H1 (cell line): ENCODE results near the gene THAP10. TPM values are rescaled to one million over a fixed set of nuclear protein-coding genes. Genes with fewer than 3 reads are reported as not detected.

Experiments used
- CTCF ChIA-PET: fragments of 300-600 bp; sonication (Branson Sonifier 250); formaldehyde crosslinking; loops from one replicate; lab custom pipeline; 2021; ENCODE audit not compliant: partially characterized antibody; lab: Charles Lee
- POLR2A ChIA-PET: fragments of 300-600 bp; sonication (Branson Sonifier 250); formaldehyde crosslinking; loops from one replicate; lab custom pipeline; 2021; ENCODE audit warnings: inconsistent platforms; ENCODE audit not compliant: partially characterized antibody; lab: Charles Lee
- DNase-seq, 2 experiments: peaks; one replicate each; pipeline versions ENCODE4 v3.0.0 to v3.0.0-alpha.2; 2010 to 2022; ENCODE audit warnings: low spot score in 2 of 2, low read depth in 1 of 2, mixed read lengths in 1 of 2
- FAIRE-seq: peaks from 2 replicates; lab custom pipeline; 2011; peaks lifted over from hg19 to GRCh38; lab: Jason Lieb, UNC
- H2AFZ ChIP-seq: 2 replicates; pipeline ENCODE4 v1.8.1; 2012; ENCODE audit warnings: low read length, inconsistent platforms
- H2AK5ac ChIP-seq: 2 replicates; pipeline ENCODE4 v1.6.1; 2013; ENCODE audit warnings: low read depth, low read length
- H2BK120ac ChIP-seq: replicated peaks from 2 replicates; pipeline ENCODE3; 2013; ENCODE audit warnings: low read depth, low read length, inconsistent platforms
- H2BK12ac ChIP-seq: 2 replicates; pipeline ENCODE4 v1.6.1; 2013; ENCODE audit warnings: low read depth, low read length
- H2BK15ac ChIP-seq: 2 replicates; pipeline ENCODE4 v1.6.1; 2013; ENCODE audit warnings: low read length
- H2BK20ac ChIP-seq: 2 replicates; pipeline ENCODE4 v1.6.1; 2013; ENCODE audit warnings: low read length
- H2BK5ac ChIP-seq: 2 replicates; pipeline ENCODE4 v1.6.1; 2013; ENCODE audit warnings: low read depth, low read length
- H3K14ac ChIP-seq: 2 replicates; pipeline ENCODE4 v1.6.1; 2013; ENCODE audit warnings: inconsistent platforms; ENCODE audit not compliant: insufficient read length
- H3K18ac ChIP-seq: 2 replicates; pipeline ENCODE4 v1.6.1; 2013; ENCODE audit warnings: low read length; ENCODE audit errors: extremely low read depth
- H3K23ac ChIP-seq: 2 replicates; pipeline ENCODE4 v1.6.1; 2013; ENCODE audit warnings: inconsistent platforms; ENCODE audit not compliant: insufficient read length
- H3K23me2 ChIP-seq: 2 replicates; pipeline ENCODE4 v1.6.1; 2013; ENCODE audit warnings: low read depth, low read length
- H3K27ac ChIP-seq: 2 replicates; pipeline ENCODE4 v1.6.1; 2011; ENCODE audit warnings: low read depth, low read length, inconsistent platforms
- H3K27me3 ChIP-seq, 4 experiments: replicated peaks in 1 of 4; 1 replicate in 1 of 4; 2 replicates in 3 of 4; pipeline versions ENCODE4 v1.6.1 to v1.8.1; 2011 to 2013; ENCODE audit warnings: low read length in 3 of 4, mild to moderate bottlenecking in 3 of 4, inconsistent platforms in 2 of 4, mixed read lengths in 2 of 4, moderate library complexity in 1 of 4; ENCODE audit not compliant: control insufficient read depth in 3 of 4, insufficient read depth in 3 of 4; ENCODE audit errors: extremely low read depth in 1 of 4
- H3K36me3 ChIP-seq, 4 experiments: 2 replicates each; pipeline versions ENCODE4 v1.6.1 to v1.8.1; 2011 to 2013; ENCODE audit warnings: mild to moderate bottlenecking in 4 of 4, low read length in 3 of 4, moderate library complexity in 2 of 4, control low read depth in 1 of 4, inconsistent platforms in 1 of 4; ENCODE audit not compliant: insufficient read depth in 4 of 4, control insufficient read depth in 2 of 4
- H3K4ac ChIP-seq: replicated peaks from 2 replicates; pipeline ENCODE3; 2013; ENCODE audit warnings: low read length, low read depth, mixed read lengths, inconsistent platforms; ENCODE audit not compliant: insufficient read length
- H3K4me1 ChIP-seq, 4 experiments: replicated peaks in 1 of 4; 1 replicate in 1 of 4; 2 replicates in 3 of 4; pipeline versions ENCODE4 v1.6.1 to v1.8.1; 2011 to 2013; ENCODE audit warnings: low read length in 3 of 4, inconsistent platforms in 2 of 4, mixed read lengths in 1 of 4; ENCODE audit not compliant: insufficient read depth in 4 of 4, control insufficient read depth in 3 of 4
- H3K4me2 ChIP-seq, 2 experiments: 2 replicates each; pipeline versions ENCODE4 v1.6.1 to v1.8.1; 2011 to 2013; ENCODE audit warnings: low read depth in 2 of 2, low read length in 2 of 2, control low read depth in 1 of 2, inconsistent platforms in 1 of 2, mild to moderate bottlenecking in 1 of 2; ENCODE audit not compliant: insufficient read depth in 1 of 2
- H3K4me3 ChIP-seq, 4 experiments: fragments of 200-600, 300-600 bp in 1 of 4; sonication (generic), shearing (Covaris generic), sonication (Bioruptor Twin) in 1 of 4; 2 replicates each; pipeline versions ENCODE4 v1.5.1 to v1.8.1; 2011 to 2016; ENCODE audit warnings: low read length in 4 of 4, low read depth in 3 of 4, control low read depth in 2 of 4, inconsistent platforms in 2 of 4, mild to moderate bottlenecking in 2 of 4, mixed read lengths in 1 of 4, moderate library complexity in 1 of 4; ENCODE audit not compliant: insufficient read depth in 2 of 4; ENCODE audit errors: extremely low read depth in 1 of 4
- H3K56ac ChIP-seq: replicated peaks from 2 replicates; pipeline ENCODE3; 2013; ENCODE audit warnings: low read depth, mild to moderate bottlenecking, mixed read lengths, low read length, inconsistent platforms; ENCODE audit not compliant: insufficient read length
- H3K79me1 ChIP-seq: 2 replicates; pipeline ENCODE4 v1.6.1; 2013; ENCODE audit warnings: low read depth, low read length, control low read depth
- H3K79me2 ChIP-seq, 2 experiments: 2 replicates each; pipeline versions ENCODE4 v1.6.1 to v1.8.1; 2012 to 2013; ENCODE audit warnings: low read length in 2 of 2, mild to moderate bottlenecking in 2 of 2, inconsistent platforms in 1 of 2; ENCODE audit not compliant: insufficient read depth in 2 of 2, control insufficient read depth in 1 of 2
- H3K9ac ChIP-seq, 4 experiments: replicated peaks in 1 of 4; 1 replicate in 1 of 4; 2 replicates in 3 of 4; pipeline versions ENCODE4 v1.6.1 to v1.8.1; 2011 to 2013; ENCODE audit warnings: low read depth in 3 of 4, low read length in 3 of 4, control low read depth in 2 of 4, mild to moderate bottlenecking in 2 of 4, moderate library complexity in 2 of 4, inconsistent platforms in 1 of 4; ENCODE audit errors: extremely low read depth in 1 of 4
- H3K9me3 ChIP-seq, 2 experiments: 2 replicates each; pipeline versions ENCODE4 v1.6.1 to v1.8.1; 2012 to 2013; ENCODE audit warnings: mild to moderate bottlenecking in 2 of 2, moderate library complexity in 2 of 2, control low read depth in 1 of 2, inconsistent platforms in 1 of 2, low read depth in 1 of 2, low read length in 1 of 2, mixed read lengths in 1 of 2; ENCODE audit not compliant: insufficient read depth in 2 of 2
- H4K20me1 ChIP-seq, 2 experiments: replicated peaks in 1 of 2; 2 replicates each; pipeline versions ENCODE3 to v1.8.1; 2011 to 2013; ENCODE audit warnings: inconsistent platforms in 2 of 2, low read length in 2 of 2, mild to moderate bottlenecking in 1 of 2; ENCODE audit not compliant: insufficient read depth in 2 of 2, control insufficient read depth in 1 of 2
- H4K5ac ChIP-seq: 2 replicates; pipeline ENCODE4 v1.6.1; 2013; ENCODE audit warnings: low read length, low read depth, mixed read lengths, inconsistent platforms; ENCODE audit not compliant: insufficient read length
- H4K8ac ChIP-seq: 2 replicates; pipeline ENCODE4 v1.8.0; 2013; ENCODE audit warnings: mild to moderate bottlenecking, moderate library complexity, low read length, inconsistent platforms; ENCODE audit not compliant: insufficient read depth; ENCODE audit errors: extremely low read depth
- H4K91ac ChIP-seq: replicated peaks from 2 replicates; pipeline ENCODE3; 2013; ENCODE audit warnings: low read length, mixed read lengths, inconsistent platforms; ENCODE audit not compliant: insufficient read length
- BACH1 ChIP-seq: IDR thresholded peaks from 2 replicates; pipeline ENCODE4 v1.6.1; 2012; ENCODE audit warnings: low read length, improper control_type of control experiment
- CTBP2 ChIP-seq: IDR thresholded peaks from 2 replicates; pipeline ENCODE4 v1.7.0; 2011; ENCODE audit warnings: borderline replicate concordance, mild to moderate bottlenecking, moderate library complexity, mixed read lengths, low read length; ENCODE audit not compliant: insufficient read depth, insufficient read length
- EZH2 ChIP-seq: fragments of 200-600 bp; sonication (generic); IDR thresholded peaks from 2 replicates; pipeline ENCODE4 v1.7.1; 2012; ENCODE audit warnings: low read depth, mild to moderate bottlenecking, moderate library complexity, low read length, inconsistent platforms; ENCODE audit not compliant: severe bottlenecking
- FOSL1 ChIP-seq: IDR thresholded peaks from 2 replicates; pipeline ENCODE4 v1.6.1; 2011; ENCODE audit warnings: mild to moderate bottlenecking, low read depth, low read length, moderate library complexity; ENCODE audit not compliant: insufficient read depth
- GABPA ChIP-seq: IDR thresholded peaks from 2 replicates; pipeline ENCODE4 v1.6.1; 2011; ENCODE audit warnings: mild to moderate bottlenecking, low read length, moderate library complexity, borderline replicate concordance; ENCODE audit not compliant: insufficient read depth
- HDAC2 ChIP-seq, 2 experiments: fragments of 300-600 bp in 1 of 2; sonication (generic) in 1 of 2; IDR thresholded peaks; 2 replicates each; pipeline ENCODE4 v1.6.1; 2011 to 2012; ENCODE audit warnings: low read depth in 2 of 2, low read length in 2 of 2, mild to moderate bottlenecking in 2 of 2, moderate library complexity in 2 of 2, borderline replicate concordance in 1 of 2, inconsistent platforms in 1 of 2
- KDM4A ChIP-seq: IDR thresholded peaks from one replicate; pipeline ENCODE4 v1.7.1; 2012; ENCODE audit warnings: low read depth, mild to moderate bottlenecking, moderate library complexity, low read length, inconsistent platforms; ENCODE audit not compliant: severe bottlenecking
- NANOG ChIP-seq: IDR thresholded peaks from 2 replicates; pipeline ENCODE4 v1.6.1; 2011; ENCODE audit warnings: low read length, low read depth, mild to moderate bottlenecking, inconsistent platforms; ENCODE audit not compliant: insufficient read depth, poor library complexity, severe bottlenecking
- PHF8 ChIP-seq: fragments of 200-600 bp; sonication (generic); conservative IDR thresholded peaks from 2 replicates; pipeline ENCODE4 v1.7.1; 2012; ENCODE audit warnings: low read depth, mild to moderate bottlenecking, inconsistent platforms, low read length, moderate library complexity
- POLR2AphosphoS5 ChIP-seq: IDR thresholded peaks from 2 replicates; pipeline ENCODE4 v1.6.1; 2011; ENCODE audit warnings: low read depth, low read length
- SP1 ChIP-seq: IDR thresholded peaks from 2 replicates; pipeline ENCODE4 v1.6.1; 2011; ENCODE audit warnings: low read depth, low read length
- TAF1 ChIP-seq: IDR thresholded peaks from 2 replicates; pipeline ENCODE4 v1.6.1; 2011; ENCODE audit warnings: mild to moderate bottlenecking, low read depth, low read length
- YY1 ChIP-seq: IDR thresholded peaks from 2 replicates; pipeline ENCODE4 v1.6.1; 2011; ENCODE audit warnings: low read depth, mild to moderate bottlenecking, low read length
- polyA plus RNA-seq, 7 experiments: library from polyadenylated mRNA; depleted of rRNA in 3 of 7; stranded (reverse) in 5 of 7; unstranded in 2 of 7; fragments of >200 nt in 5 of 7; fragments of 200-250 nt in 2 of 7; gene quantifications; 1 replicate in 5 of 7; 2 replicates in 1 of 7; 4 replicates in 1 of 7; pipeline versions ENCODE4 v1.2.1 to v1.2.3, GENCODE V29; 2011 to 2013; ENCODE audit warnings: missing spikeins in 2 of 7, mixed read lengths in 2 of 7
- total RNA-seq: library from RNA; stranded (reverse); fragmentation: NEBNext Ultra II Directional; extraction: Animal tissue kit (Norgen Biotek cat#: 25700); gene quantifications from 2 replicates; pipeline ENCODE4 v1.2.1, GENCODE V29; 2021

Gene THAP10
- total and polyA plus RNA-seq, 2 of the 8 experiments (the other 6 are each of a cell fraction or from before 2014, with no cell fraction given), result 2.8 to 4.5 TPM

DNA sequence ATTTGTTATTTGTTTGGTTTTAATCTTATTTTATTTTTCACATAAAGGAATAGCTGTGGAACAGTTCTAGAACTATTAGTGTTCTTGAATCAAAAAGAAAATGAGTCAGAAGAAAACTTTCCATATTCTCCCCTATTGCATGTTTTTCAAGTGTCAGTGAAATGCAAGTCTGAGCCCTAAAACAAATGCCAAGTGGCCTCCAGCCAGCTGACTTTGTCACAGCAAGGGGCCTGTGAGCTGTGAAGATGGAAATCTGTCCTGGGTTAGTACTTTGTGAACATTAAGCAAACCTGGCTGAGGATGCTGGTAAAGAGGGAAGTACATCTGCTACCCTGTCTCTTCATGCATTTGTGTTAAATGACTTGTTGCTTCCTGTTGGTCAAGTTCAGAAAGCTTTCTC, 14.6 kb upstream of the THAP10 start:
- Histone ChIP-seq H3K4me2 (no peak overlapping the region), H2AK5ac (no peak overlapping the region), H3K14ac (no peak overlapping the region), H3K4me3 (no peak overlapping the region), H3K23ac (no peak overlapping the region), H3K9me3 (no peaks in the 10 kb centered on the region), H2BK12ac (no peak overlapping the region), H4K20me1 (no peaks in the 10 kb centered on the region), H2BK20ac (no peak overlapping the region), H2AFZ (no peak overlapping the region), H4K91ac (no peak overlapping the region), H3K9ac (no peak overlapping the region), H2BK120ac (no peak overlapping the region), H2BK15ac (no peak overlapping the region), H3K23me2 (no peaks in the 10 kb centered on the region), H3K79me2 (no peaks in the 10 kb centered on the region), H3K4ac (no peak overlapping the region), H3K79me1 (no peaks in the 10 kb centered on the region), H3K56ac (no peak overlapping the region), H4K8ac (no peak overlapping the region)
- CTCF ChIA-PET, result interaction anchor here (0.9 to 4.1 kb wide), 10 partner anchors 8 to 744 kb away, joined by 3 to 45 read pairs (median 4); no protein-coding TSS in a partner anchor
- DNase-seq, result no peak
- TF ChIP-seq POLR2AphosphoS5, result no peak
- TF ChIP-seq YY1, result no peak
- no peak for TF ChIP-seq KDM4A
- TF ChIP-seq FOSL1, result no peak
- no peak for TF ChIP-seq HDAC2 (IDR thresholded peaks at IDR 0.05; ENCODE audit: borderline replicate concordance in 1 of 2, low read depth in 2 of 2, low read length in 2 of 2)
- no peak for TF ChIP-seq SP1
- TF ChIP-seq EZH2, result no peak
- TF ChIP-seq BACH1, result no peak
- no peak for TF ChIP-seq CTBP2
- no peak for TF ChIP-seq TAF1
- TF ChIP-seq NANOG, result no peak
- no peak for TF ChIP-seq GABPA
- TF ChIP-seq PHF8, result no peak
- TF ChIP-seq, all 59 proteins: peak for 0
- H3K18ac ChIP-seq, result no peak overlapping the region
- no peaks in the 10 kb centered on the region for H3K27me3 ChIP-seq
- no peak overlapping the region for H2BK5ac ChIP-seq
- FAIRE-seq, result no peak
- peaks cover 0 to 8% (median 0%) of the 10 kb centered on the region in 4 experiments; a peak in 1 of 7 replicates for H3K4me1 ChIP-seq
- no peak overlapping the region for H3K27ac ChIP-seq
- POLR2A ChIA-PET, result no interaction called here
- H4K5ac ChIP-seq, result no peak overlapping the region
- no peaks in the 10 kb centered on the region for H3K36me3 ChIP-seq
